NK-92 (cell line): ENCODE data around the gene CD8A.
"Not testable (repeated sequence)": the region's sequence is repeated elsewhere in the genome, so short reads cannot be mapped to it uniquely, and the experiment has no call there.

Experiments used
- DNase-seq: peaks from one replicate; lab custom pipeline; 2025; ENCODE audit not compliant: unreplicated experiment; lab: John Stamatoyannopoulos, UW

Gene CD8A

DNA sequence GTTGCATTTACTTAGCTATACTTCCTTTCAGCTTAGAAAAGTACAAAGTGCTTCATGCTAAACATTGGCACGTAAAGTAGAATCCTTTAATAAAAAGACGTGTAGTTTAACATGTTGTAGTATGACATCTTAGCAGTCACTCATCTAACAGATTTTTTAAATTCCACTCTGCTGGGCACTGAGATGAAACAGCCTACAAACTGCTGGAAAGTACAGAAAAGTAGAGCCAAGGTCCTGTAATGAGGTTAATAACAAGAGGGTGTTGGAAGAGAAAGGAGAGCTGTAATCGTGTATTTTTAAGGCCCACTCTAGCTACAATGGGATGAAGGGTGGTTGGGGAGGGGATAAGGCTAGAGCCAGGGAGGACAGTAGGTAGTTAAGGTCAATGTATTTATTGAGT is 10.7 kb downstream of the CD8A start:
- DNase-seq = no peak

DNA sequence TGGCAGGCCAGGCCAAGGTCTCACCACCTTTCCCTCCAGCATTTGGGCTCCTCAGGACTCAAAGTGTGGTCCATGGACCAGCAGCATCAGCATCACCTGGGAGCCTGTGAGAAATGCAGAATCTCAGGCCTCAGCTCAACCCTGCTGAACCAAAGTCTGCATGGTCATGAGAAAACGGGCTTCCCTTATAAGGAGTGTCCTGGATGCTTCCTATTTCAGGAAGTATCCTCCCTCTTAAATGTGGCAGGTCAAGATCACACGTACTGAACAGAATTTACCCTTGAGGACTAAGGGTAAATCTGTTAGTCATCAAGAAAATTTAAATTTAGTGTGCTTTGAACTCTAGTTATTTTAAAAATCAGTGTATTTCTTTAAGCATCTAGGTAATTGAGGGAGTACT is 11.8 kb downstream of the CD8A start:
- no peak for DNase-seq

DNA sequence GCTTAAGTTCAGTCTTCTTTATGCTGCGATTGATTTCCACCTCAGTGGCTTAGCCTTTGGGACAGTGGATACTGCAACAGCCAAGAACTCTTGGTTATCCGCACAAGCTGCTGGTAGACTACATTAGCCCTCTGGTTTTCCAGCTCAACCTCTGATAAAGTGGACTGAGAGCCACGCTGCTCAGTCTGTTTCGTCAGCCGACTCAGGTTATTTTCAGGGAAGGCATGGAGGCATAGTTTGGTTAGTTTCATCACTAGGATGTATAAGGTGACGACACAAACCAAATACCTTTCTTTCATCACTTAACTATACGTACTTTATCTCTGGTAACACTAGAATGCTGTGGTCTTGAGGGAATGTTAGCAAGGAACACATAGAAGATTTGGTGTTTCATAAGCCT is 14.2 kb downstream of the CD8A start:
- no peak for DNase-seq

DNA sequence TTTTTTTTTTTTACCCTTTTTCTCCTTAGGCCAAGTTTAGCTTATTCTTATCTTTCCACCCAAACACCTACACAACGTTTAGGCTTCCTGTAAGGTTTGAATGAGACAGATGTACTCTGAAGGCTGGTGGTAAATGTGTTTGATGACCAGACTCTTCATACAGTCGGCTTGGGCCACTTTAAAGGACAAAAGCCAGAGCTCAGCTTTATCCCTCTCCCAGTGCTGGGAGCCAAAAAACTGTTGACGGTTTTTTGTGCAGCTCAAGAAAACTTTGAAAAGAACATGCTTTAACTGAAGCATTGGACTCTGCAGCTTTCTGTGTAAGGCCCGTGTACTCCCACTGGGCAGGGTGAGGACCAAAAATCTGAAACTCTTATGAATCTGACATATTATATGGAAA is 15.4 kb downstream of the CD8A start:
- DNase-seq = no peak

DNA sequence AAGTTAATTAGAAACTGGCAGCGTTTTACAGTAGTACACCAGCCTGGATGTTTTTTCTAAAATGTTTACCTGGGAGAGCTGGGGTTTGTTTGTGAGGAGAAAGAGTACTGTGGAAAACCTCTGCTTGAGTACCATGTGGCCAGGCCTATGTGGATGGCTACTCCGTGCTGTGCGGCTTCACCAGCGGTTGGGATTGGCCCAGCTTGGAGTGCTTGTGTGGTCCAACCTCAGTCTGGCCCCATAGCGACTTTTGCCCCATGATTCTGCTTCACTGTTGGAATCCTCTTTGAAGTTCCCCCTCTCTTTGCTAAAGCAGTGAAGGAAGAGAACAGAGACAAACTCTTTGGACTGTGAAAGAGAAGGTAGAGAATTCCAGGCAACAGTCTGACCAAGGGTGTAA is 15.9 kb downstream of the CD8A start:
- no peak for DNase-seq

DNA sequence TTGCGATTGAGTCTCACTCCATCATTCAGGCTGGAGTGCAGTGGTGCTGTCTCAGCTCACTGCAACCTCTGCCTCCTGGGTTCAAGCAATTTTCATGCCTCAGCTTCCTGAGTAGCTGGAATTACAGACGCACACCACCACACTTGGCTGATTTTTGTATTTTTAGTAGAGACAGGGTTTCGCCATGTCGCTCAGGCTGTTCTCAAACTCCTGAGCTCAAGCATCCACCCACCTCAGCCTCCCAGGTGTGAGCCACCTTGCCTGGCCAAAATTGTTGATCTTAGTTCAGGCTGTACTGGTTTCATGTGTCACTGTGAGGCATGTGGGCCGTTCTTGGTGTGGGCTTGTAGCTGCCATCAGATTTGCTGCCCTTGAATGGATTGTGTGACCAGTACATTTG is 18.1 kb downstream of the CD8A start:
- no peak for DNase-seq

DNA sequence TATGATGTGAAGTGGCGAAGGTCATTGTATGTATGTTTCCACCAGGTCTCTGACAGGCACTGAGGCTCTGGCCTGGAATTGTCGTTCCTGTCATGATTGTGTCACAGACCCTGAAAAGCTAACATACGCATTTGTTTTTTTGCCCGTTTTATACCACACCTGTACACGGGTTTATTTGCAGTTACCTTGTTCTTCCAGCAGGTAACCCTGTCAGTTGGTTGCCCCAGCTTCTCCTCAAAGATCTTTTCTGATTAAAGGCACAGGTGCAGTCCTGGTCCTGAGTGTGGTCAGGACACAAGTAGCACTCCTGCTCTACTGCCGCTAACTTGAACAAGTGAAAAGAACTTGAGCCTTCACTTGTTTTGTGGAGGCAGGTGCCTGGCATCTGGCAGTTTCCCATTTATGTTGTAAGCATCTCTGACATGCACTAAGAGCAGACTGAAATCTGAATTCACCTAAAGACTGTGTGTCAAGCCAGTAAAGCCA is 19.9 kb downstream of the CD8A start:
- no peak for DNase-seq

DNA sequence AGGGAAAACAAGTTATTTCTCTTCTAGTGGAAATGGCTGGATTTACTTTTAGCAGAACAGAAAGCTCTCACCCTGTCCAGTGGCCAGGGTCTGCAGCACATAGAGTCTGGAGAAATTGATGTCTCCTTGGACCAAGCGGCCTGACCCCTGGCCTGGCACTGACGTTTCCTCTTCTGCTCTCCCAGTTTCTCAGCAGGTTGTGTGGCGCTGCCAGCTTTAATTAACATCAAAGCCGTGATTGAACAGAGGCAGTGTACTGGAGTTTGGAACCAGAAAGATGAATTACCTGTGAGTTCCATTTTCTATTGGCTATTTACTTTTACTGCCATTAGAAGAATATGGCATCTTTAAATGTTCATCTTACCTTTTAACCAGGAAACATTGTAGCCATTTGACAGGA is 20.9 kb downstream of the CD8A start:
- DNase-seq = no peak

DNA sequence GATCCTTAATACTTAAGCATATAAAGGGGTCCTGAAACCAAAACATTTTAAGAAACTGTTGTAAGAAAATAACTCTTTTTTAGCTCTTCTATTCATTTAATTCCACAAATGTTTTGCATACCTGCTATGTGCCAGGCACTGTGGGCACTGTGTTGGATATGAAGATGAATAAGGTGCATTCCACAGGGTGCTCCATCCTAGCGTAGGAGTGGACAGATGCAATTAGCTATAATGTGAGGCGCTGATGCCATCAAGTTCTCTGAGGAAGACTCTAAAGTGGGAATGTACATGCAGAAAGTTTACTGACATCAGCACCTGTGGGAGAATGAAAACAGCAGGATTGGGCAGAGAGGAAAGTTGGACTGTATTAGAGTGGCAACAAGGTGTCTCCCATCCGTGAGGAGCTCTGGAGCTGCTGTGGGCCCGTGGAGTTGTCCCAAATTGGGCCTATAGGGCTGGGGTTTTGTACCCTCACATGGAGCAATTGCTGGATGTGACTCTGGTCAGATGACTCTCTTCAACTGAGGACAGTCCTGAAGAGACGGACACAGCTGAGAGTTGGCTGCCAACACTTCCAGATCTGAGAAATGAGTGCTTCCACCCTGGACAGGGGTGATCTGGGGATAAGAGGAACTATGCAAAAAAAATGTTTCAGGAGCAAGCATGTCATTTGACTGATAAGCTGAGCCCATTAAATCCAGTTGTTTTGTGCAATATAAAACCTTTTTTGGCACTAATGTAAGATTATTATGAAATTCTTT is 22.3 kb downstream of the CD8A start:
- no peak for DNase-seq

DNA sequence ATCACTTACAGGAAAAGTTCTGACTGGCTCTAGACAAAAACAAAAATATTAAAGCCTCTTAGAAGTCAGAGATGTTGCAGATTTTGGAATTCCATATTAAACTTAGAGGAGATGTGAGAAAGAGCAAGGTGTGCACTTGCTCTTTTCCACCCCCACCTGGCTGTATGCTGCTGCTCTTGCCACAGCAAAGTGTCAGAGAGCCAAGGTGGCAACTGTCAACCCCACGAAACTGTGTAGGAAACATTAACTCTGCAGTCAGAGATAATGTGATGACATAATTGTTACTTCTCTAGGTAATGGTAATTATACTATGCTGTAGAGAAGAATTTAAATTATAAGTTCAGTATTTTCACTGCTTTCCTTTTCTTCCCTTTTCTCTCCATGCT is 25.4 kb downstream of the CD8A start:
- no peak for DNase-seq

DNA sequence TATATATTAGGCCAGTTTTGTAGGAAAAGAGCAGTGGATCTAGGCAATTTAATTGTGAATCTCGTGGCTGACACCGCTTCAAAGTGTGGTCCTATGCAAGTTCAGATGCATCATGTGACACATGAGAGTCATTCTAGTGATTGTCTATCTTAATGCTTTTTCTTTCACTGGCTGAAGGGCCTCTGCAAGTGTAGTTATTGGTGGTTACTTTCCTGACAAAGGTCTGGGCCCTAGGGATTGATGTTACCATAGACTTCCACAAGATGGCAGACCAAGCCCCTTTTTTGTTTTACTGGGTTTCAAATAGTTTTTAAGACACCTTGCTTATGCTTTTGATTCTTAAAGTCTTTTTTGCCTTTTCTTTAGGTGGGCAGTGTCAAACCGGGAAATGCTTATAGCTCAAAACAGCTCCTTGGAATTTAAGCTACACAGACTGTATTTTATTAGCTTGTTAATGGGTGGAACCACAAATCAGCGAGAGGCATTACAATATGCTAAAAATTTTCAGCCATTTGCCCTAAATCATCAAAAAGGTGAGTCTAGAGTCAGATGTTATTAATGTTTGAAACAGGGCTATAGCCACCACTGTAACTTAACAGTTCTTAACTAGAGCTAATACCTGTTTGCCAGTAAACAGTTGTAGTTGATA is 25.9 kb downstream of the CD8A start:
- DNase-seq = no peak

DNA sequence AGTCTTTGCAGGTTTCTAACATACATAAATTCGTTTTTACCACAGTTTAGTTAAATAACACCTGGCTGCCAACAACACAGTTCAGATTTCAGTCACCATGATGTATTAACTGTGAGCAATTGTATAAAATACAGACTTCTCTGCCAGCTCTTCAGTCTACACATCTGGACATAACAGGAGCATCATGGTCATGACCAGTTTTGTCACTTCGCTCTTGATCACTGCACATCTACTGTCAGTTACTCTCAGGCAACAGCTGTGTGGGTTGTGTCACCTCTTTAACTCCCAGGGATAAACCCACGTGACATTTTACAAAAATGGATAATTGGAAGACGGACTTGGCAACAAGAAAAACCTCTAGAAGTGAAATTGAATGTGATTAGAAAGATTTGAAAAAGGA is 30.3 kb downstream of the CD8A start:
- no peak for DNase-seq

DNA sequence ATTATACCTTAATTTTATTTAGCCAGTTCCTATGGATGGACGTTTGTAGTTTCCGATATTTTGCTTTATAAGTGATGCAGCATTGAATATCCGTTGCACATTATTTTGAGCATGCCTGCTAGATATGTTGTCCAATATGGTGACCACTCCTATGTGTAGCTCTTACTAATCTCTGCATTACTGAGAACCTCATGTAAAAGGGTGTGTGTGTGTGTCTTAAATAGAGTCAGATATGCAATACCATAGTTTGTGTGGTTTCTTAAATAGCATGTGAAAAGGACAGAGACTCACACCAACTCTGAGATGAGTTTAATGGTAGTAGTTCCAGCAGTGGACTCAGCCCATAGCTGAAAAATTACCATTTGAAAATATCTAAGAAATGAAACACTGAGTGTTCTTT is 32.3 kb downstream of the CD8A start:
- DNase-seq = no peak

DNA sequence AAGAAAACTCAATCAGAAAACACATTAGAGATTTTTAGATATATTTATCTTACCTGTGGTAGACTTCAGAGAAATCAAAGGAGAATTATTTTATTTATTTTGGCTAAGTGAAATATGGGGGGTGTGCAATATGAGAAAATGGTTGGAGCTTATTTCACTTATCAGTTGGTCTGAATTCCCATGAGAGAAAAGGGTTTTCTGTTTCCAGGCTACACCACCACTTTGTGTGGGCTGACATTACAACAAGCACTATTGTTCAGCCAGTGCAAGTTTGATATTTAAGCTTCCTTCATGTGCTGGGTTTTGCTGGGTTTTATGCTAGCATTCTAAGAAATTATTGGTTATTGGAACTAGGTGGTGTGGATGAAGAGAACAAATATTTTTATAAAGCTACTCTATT is 37.1 kb downstream of the CD8A start:
- DNase-seq = no peak

DNA sequence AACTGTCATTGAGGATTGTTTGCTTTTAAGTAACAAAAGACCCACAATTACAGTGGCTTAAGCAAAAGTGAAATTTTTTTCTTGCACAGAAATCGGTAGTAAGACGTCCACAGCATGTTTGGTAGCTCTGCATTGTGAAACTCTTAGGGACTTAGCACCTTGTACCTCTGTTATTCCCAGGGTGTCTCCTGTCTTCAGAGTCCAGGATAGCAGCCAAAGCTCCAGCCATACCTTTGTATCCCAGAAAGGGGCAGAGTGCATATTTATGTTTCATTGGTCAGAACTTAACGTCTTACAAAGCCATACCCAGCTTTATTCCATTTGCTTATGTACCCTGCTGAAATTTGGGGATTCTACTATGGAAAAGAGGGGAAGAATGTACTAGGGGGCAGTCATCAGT is 37.8 kb downstream of the CD8A start:
- no peak for DNase-seq

DNA sequence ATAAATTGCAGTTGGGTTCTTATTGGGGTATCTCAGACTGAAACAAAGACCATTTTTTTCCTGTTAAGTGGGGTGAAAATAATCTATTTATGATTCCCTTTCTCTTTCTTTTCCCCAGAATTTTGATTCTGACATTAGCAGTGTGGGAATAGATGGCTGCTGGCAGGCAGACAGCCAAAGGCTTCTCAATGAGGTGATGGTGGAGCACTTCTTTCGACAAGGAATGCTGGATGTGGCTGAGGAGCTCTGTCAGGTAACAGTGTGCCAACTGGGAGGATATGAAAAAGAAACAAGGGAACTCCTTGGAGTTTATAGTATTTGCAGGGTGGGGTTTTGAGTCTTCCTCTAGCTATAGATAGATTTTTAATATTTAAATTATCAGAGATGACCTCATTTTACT is 38.9 kb downstream of the CD8A start:
- no peak for DNase-seq

DNA sequence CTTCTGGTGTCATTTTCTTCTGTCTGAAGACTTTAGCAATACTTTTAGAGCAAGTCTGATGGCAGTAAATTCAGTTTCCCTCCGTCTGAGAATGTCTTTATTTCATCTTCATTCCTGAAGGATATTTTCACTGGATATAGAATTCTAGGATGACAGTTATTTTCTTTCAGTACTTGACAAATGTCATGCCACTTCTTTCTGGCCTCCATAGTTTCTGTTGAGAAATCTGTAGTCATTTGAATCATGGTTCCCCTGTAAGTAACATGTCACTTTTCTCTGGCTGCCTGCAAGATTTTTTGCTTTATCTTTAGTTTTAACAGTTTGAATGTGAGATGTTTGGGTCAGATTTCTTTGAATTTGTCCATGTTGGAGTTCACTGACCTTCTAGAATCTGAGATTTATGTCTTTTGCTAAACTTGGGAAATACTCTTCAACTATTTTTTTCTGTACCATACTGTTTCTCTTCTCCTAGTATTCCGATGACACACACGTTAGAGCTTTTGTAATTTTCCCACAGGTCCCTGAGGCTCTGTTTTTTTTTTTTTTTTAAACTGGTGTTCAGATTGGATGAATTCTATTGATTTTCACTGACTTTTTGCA is 40.4 kb downstream of the CD8A start:
- DNase-seq = no peak

DNA sequence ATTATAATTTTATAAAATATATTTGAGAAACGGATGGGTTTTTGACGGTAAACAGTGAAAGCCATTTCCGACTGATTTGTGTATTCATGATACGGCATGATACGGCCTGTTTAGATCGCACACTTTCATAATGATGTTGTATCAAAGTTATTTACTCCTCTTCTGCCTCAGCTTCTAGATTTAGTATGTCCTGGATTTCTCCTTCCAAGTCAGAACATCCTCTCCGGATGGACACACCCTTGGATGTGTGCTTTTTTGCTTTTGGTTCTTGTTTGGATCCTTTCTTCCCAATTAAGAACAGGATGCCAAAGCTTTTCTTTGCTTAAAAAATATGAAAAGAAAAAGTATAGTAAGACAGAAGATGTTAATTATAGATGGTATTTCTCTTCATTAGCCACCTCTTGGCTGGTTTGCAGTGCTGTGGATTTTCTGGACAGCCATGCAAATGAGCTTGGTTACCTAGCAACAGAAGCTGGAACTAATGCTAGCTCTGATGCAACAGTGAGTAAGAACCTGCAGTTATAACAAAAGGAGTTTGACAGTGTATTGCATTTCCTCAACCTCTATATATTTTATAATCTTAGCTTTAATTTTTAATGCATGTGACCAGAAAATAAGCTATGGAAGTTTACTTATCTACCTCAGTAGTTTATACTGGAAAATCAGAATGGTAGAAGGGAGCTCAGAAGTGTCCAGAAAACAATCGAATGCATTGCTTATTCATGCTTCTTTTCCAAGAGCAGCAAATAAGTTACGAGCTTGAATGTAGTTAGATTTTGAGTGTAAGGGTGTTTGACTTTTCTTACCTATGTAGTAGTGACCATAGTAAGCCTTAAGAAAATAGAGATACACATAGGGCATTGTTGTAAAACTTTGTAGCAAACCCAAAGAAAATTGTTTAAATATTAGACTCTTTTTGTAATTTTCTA is 42.7 kb downstream of the CD8A start:
- no peak for DNase-seq

DNA sequence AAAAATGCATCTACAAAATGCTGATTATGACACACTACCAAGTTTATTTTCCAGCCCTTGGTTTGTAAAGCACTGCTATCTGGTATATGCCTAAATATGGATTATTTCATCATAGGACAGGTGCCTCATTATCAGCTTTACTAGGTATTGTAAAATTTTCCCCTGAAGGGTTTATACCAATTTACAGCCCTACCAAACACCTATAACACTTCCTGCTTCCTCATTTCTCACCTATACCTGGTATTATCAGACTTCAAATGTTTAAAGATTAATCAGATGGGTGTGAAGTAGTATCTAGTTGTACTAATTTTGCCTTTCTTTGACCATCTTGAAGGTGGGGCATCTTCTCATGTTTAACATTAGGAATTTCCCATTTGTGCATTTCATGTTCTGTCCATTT is 43.8 kb downstream of the CD8A start:
- DNase-seq = no peak

DNA sequence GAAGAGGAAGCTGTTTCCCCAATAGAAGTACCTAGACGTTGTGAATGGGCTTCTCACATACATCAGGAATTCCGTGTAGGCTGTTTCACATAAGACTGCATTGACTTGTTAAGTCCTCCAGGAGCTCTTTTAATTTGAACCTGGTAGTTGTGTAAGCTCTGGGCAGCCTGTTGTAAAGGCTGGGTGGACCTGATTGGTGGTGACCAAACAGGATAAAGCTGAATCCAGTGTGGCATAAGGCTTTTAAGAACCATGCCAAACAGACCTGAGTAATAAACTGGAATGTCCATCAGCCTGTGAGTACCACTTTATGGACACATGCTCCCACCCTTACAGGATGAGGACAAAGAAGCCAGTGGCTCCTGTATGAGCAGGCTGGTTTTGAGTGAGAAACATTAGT is 46.6 kb downstream of the CD8A start:
- DNase-seq = no peak

DNA sequence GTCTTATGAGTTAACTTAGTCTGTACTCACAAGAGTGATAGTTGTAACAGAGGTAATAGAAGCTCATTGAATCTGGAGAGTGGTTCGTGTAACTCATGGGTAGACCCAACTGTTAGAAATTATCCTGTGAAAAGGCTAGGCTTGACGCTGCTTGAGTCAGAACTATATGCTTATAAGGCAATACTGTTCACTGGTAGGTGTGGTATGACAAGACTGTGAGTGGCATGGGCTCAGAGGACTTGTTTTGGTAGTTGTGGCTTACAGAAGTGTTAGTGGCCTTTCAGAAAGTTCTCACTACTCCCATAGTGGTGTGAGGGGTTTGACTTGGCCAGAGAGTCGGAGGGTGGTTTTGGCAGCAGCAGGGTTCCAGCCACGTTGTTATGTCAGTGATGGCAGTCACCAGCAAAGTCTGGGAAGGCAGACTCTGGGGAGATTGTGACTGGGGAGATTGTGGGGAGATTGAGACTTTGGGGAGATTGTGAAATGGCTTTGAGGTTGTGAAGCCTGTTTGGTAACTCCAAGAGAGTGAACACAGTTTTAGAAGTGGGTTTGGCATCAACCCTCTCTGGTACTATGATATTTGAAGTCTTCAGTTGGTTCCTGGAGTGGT is 48.7 kb downstream of the CD8A start:
- DNase-seq = not testable (repeated sequence)
